C4-2B (cell line): ENCODE results near the gene PHKA2.

Source experiments
- H3K27ac ChIP-seq: fragments of 450-650 bp; 2 replicates; pipeline ENCODE4 v1.5.1; 2017
- CTCF ChIP-seq: fragments of 450-650 bp; conservative IDR thresholded peaks from 2 replicates; pipeline ENCODE4 v1.5.1; 2017; ENCODE audit warnings: mild to moderate bottlenecking
- ZFX ChIP-seq: fragments of 450-650 bp; IDR thresholded peaks from 2 replicates; pipeline ENCODE4 v1.6.1; 2017

Gene PHKA2

GRCh38 chrX:18896680-18897544, 87.0 kb downstream of the PHKA2 start:
- no peak overlapping the region for H3K27ac ChIP-seq
- TF ChIP-seq ZFX, result no peak
- TF ChIP-seq CTCF, result no peak

GRCh38 chrX:18895189-18895951, 88.5 kb downstream of the PHKA2 start:
- no peak overlapping the region for H3K27ac ChIP-seq
- TF ChIP-seq ZFX, result no peak

GRCh38 chrX:18894156-18894555, 89.8 kb downstream of the PHKA2 start:
- no peak overlapping the region for H3K27ac ChIP-seq
- TF ChIP-seq CTCF (no peak), ZFX (no peak)

- no peak overlapping the region for H3K27ac ChIP-seq
- no peak for TF ChIP-seq CTCF
- no peak for TF ChIP-seq ZFX
Observed at GRCh38 chrX:18893536-18893935, 90.4 kb downstream of the PHKA2 start.

- H3K27ac ChIP-seq, result no peak overlapping the region
- no peak for TF ChIP-seq ZFX
- no peak for TF ChIP-seq CTCF
Observed at GRCh38 chrX:18892899-18893298, 91.0 kb downstream of the PHKA2 start.

- TF ChIP-seq ZFX (no peak), CTCF (no peak)
- H3K27ac ChIP-seq, result no peak overlapping the region
Observed at GRCh38 chrX:18891548-18891945, 92.4 kb downstream of the PHKA2 start.

- no peak overlapping the region for H3K27ac ChIP-seq
- TF ChIP-seq CTCF (no peak), ZFX (no peak)
Observed at GRCh38 chrX:18890724-18891547, 93.0 kb downstream of the PHKA2 start.
